ENCODE measurements around the gene PIH1D1.
A peak's percentile ranks its signal among the peaks of the same experiment; 100 is the strongest.

PIH1D1 gene

GRCh38 chr19:49490287-49491029, 38.8 kb upstream of the PIH1D1 start:
- Histone ChIP-seq H3K27ac (ENCODE audit: low read depth, low read length) (peak overlapping the region; percentile 95), H3K4me2 (ENCODE audit: low read length) (peak overlapping the region; percentile 98), H3K79me2 (ENCODE audit: control insufficient read depth, low read length) (peaks cover 40% of the 10 kb centered on the region), H3F3A (ENCODE audit: control insufficient read depth, insufficient read depth) (peaks cover 73% of the 10 kb centered on the region), H3K9me3 (ENCODE audit: control insufficient read depth, insufficient read depth, low read length) (no peaks in the 10 kb centered on the region), H3K36me3 (ENCODE audit: control insufficient read depth, low read length) (peaks cover 60% of the 10 kb centered on the region), H3K9me2 (replicated peaks; ENCODE audit: control insufficient read depth, low read length) (no peaks in the 10 kb centered on the region), H4K20me1 (ENCODE audit: control insufficient read depth, insufficient read depth, low read depth, low read length) (peaks cover 27% of the 10 kb centered on the region), H3K4me3 (ENCODE audit: low read length) (peak overlapping the region; percentile 98), H3K4me1 (ENCODE audit: control insufficient read depth, low read length) (peaks cover 69% of the 10 kb centered on the region), H3K27me3 (ENCODE audit: control insufficient read depth, low read length) (no peaks in the 10 kb centered on the region)
- TF ChIP-seq, protein P1, sequence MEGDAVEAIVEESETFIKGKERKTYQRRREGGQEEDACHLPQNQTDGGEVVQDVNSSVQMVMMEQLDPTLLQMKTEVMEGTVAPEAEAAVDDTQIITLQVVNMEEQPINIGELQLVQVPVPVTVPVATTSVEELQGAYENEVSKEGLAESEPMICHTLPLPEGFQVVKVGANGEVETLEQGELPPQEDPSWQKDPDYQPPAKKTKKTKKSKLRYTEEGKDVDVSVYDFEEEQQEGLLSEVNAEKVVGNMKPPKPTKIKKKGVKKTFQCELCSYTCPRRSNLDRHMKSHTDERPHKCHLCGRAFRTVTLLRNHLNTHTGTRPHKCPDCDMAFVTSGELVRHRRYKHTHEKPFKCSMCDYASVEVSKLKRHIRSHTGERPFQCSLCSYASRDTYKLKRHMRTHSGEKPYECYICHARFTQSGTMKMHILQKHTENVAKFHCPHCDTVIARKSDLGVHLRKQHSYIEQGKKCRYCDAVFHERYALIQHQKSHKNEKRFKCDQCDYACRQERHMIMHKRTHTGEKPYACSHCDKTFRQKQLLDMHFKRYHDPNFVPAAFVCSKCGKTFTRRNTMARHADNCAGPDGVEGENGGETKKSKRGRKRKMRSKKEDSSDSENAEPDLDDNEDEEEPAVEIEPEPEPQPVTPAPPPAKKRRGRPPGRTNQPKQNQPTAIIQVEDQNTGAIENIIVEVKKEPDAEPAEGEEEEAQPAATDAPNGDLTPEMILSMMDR (IDR thresholded peaks at IDR 0.05; ENCODE audit: low read depth, low read length, poor library complexity, severe bottlenecking), result no peak
- no peak for TF ChIP-seq EZH2phosphoT487 (IDR thresholded peaks at IDR 0.05; ENCODE audit: borderline replicate concordance, low read length)

- Histone ChIP-seq H3K9me2 (replicated peaks; ENCODE audit: control insufficient read depth, low read length) (no peaks in the 10 kb centered on the region), H3K4me3 (ENCODE audit: low read length) (peak overlapping the region; percentile 98), H3K4me1 (ENCODE audit: control insufficient read depth, low read length) (peaks cover 61% of the 10 kb centered on the region), H3K9me3 (ENCODE audit: control insufficient read depth, insufficient read depth, low read length) (no peaks in the 10 kb centered on the region), H4K20me1 (ENCODE audit: control insufficient read depth, insufficient read depth, low read depth, low read length) (peaks cover 27% of the 10 kb centered on the region), H3K4me2 (ENCODE audit: low read length) (peak overlapping the region; percentile 98), H3K27ac (ENCODE audit: low read depth, low read length) (peak overlapping the region; percentile 95), H3F3A (ENCODE audit: control insufficient read depth, insufficient read depth) (peaks cover 69% of the 10 kb centered on the region), H3K79me2 (ENCODE audit: control insufficient read depth, low read length) (peaks cover 37% of the 10 kb centered on the region), H3K27me3 (ENCODE audit: control insufficient read depth, low read length) (no peaks in the 10 kb centered on the region), H3K36me3 (ENCODE audit: control insufficient read depth, low read length) (peaks cover 60% of the 10 kb centered on the region)
- TF ChIP-seq, protein P1 (IDR thresholded peaks at IDR 0.05; ENCODE audit: low read depth, low read length, poor library complexity, severe bottlenecking), result peak; percentile 69
- no peak for TF ChIP-seq EZH2phosphoT487 (IDR thresholded peaks at IDR 0.05; ENCODE audit: borderline replicate concordance, low read length)
These were observed 38.1 kb upstream of the PIH1D1 start for GRCh38 chr19:49489601-49490167.

DNA sequence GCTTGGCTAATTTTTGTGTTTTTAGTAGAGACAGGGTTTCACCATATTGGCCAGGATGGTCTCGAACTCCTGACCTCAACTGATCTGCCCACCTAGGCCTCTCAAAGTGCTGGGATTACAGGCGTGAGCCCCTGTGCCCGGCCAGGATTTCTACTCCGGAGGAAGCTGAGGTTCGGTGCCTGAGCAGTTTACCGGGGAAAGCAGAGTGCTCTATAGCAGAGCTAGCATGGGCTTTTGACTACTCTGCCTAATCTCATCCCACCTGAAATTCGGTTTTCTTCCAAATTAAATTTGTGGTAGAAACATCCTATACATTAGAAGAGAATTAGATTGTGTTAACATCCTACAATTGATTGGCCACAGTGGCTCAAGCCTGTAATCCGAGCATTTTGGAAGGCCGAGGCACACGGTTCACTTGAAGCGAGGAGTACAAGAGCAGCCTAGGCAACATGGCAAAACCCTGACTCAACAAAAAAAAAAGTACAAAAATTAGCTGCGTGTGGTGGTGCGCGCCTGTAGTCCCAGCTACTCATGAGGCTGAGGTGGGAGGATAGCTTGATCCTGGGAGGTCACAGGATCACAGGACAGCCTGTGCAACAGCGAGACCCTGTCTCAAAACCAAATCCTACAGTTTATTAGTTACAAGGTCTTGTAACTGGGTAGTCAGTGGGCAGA, 37.4 kb upstream of the PIH1D1 start:
- Histone ChIP-seq H3K9me2 (replicated peaks; ENCODE audit: control insufficient read depth, low read length) (no peaks in the 10 kb centered on the region), H3K27ac (ENCODE audit: low read depth, low read length) (peak overlapping the region; percentile 95), H3K36me3 (ENCODE audit: control insufficient read depth, low read length) (peaks cover 60% of the 10 kb centered on the region), H3F3A (ENCODE audit: control insufficient read depth, insufficient read depth) (peaks cover 63% of the 10 kb centered on the region), H3K9me3 (ENCODE audit: control insufficient read depth, insufficient read depth, low read length) (no peaks in the 10 kb centered on the region), H3K4me1 (ENCODE audit: control insufficient read depth, low read length) (peaks cover 56% of the 10 kb centered on the region), H3K79me2 (ENCODE audit: control insufficient read depth, low read length) (peaks cover 37% of the 10 kb centered on the region), H3K27me3 (ENCODE audit: control insufficient read depth, low read length) (no peaks in the 10 kb centered on the region), H4K20me1 (ENCODE audit: control insufficient read depth, insufficient read depth, low read depth, low read length) (peaks cover 27% of the 10 kb centered on the region), H3K4me2 (ENCODE audit: low read length) (peak overlapping the region; percentile 98), H3K4me3 (ENCODE audit: low read length) (peak overlapping the region; percentile 98)
- TF ChIP-seq EZH2phosphoT487 (IDR thresholded peaks at IDR 0.05; ENCODE audit: borderline replicate concordance, low read length), result no peak
- TF ChIP-seq, protein P1 (IDR thresholded peaks at IDR 0.05; ENCODE audit: low read depth, low read length, poor library complexity, severe bottlenecking), result no peak
